Left lung (tissue), 10 donors: ENCODE measurements around the gene CDKN1C. TPM values are rescaled to one million over a fixed set of nuclear protein-coding genes. Genes with fewer than 3 reads are reported as not detected.

ENCODE experiments used
- ATAC-seq: fragments of 200-7000 bp; cut with Tn5 transposase; one replicate; pipeline ENCODE4 v1.9.1; 2020; ENCODE audit warnings: moderate library complexity
- DNase-seq, 4 donors: peaks; one replicate each; pipeline ENCODE4 v3.0.0-alpha.2; 2013 to 2020
- H3K27ac ChIP-seq, 2 donors: fragments of 200-600 bp; sonication (generic) in 1 of 2; one replicate each; pipeline versions ENCODE4 v1.5.0 to v1.8.0; 2020 to 2021
- H3K27me3 ChIP-seq, 2 donors: fragments of 200-600 bp; sonication (generic) in 1 of 2; one replicate each; pipeline versions ENCODE4 v1.5.0 to v1.8.0; 2020 to 2021
- H3K36me3 ChIP-seq, 2 donors: fragments of 200-600 bp; sonication (generic) in 1 of 2; one replicate each; pipeline versions ENCODE4 v1.5.0 to v1.8.0; 2020 to 2021
- H3K4me1 ChIP-seq, 2 donors: fragments of 200-600 bp; one replicate each; pipeline ENCODE4 v1.8.0; 2021
- H3K4me3 ChIP-seq, 2 donors: fragments of 200-600 bp; sonication (generic) in 1 of 2; one replicate each; pipeline versions ENCODE4 v1.5.0 to v1.8.0; 2020 to 2021; ENCODE audit warnings: mild to moderate bottlenecking in 1 of 2
- H3K9me3 ChIP-seq, 2 donors: fragments of 200-600 bp; sonication (generic) in 1 of 2; one replicate each; pipeline versions ENCODE4 v1.5.0 to v1.8.0; 2020 to 2021
- intact Hi-C, 2 donors: fragments of 100-400 bp; cut with DNase I; formaldehyde crosslinking; loops; one replicate each; pipeline versions ENCODE4 v1.11.2 to v1.14.2; 2022
- polyA plus RNA-seq, 6 donors: library from polyadenylated mRNA; unstranded; fragments of 120-200 nt; gene quantifications; one replicate each; pipeline ENCODE4 v1.2.1, GENCODE V29; 2013; ENCODE audit not compliant: insufficient read length in 6 of 6
- total RNA-seq, 2 donors: library from RNA; stranded (reverse); fragmentation: NEBNext Ultra II Directional; extraction: Animal tissue kit (Norgen Biotek cat#: 25700); gene quantifications; one replicate each; pipeline ENCODE4 v1.2.1, GENCODE V29; 2021
- TF ChIP-seq, protein P1 (sequence below), 2 donors: fragments of 200-600 bp; sonication (generic) in 1 of 2; IDR thresholded peaks; one replicate each; pipeline versions ENCODE4 v1.5.0 to v1.8.0; 2021; ENCODE audit warnings: antibody characterized with exemption in 2 of 2
- donor health status: DM: no; HTN: yes; CAD: no.
- donor health status: DM: no; HTN: no; CAD: no.

The CDKN1C gene
- total and polyA plus RNA-seq, 8 donors = 18.0 to 90.1 (median 67.6) TPM

DNA sequence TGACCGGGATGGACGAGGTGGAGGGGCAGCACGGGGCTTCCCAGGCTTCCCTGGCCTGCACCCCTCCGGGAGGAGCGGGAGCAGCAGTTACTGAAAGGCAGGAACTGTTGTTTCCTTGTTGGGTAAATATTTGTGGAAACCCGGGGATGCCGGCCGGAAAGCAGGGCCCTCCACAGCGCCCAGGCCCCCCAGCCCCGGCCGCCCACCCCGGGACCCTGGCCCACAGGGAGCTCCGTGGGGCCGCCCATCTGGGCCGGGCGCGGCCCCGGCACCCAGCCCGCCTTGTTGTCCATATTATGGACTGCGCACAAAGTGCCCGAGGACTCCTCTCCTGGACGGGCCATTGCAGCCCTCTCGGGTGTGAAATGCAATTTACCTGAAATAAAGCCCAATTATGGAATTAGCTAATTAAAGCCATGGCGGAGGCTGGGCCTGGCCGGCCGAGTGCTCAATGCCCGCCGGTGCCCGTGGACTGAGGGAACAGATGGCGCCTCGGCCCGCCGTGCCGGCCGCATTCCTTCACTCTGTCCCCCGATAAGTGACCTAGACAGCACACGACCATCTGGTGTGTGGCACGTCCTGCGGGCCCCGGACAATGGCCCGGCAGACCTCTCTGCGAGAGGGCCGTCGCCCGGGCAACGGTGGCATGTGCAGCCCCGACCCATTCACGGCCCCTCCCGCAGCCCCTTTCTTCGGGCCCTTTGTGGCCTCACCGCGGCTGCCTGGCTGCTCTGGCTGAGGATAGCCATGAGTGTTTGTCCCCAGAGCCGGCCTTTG, 35.4 kb downstream of the CDKN1C start:
- no peaks in the 10 kb centered on the region for H3K36me3 ChIP-seq
- no peak for DNase-seq
- no peak overlapping the region for H3K4me3 ChIP-seq
- intact Hi-C loops = no loop called here
- H3K9me3 ChIP-seq = no peaks in the 10 kb centered on the region
- H3K27me3 ChIP-seq = no peaks in the 10 kb centered on the region
- no peak overlapping the region for H3K27ac ChIP-seq
- no peaks in the 10 kb centered on the region for H3K4me1 ChIP-seq
- TF ChIP-seq, protein P1, sequence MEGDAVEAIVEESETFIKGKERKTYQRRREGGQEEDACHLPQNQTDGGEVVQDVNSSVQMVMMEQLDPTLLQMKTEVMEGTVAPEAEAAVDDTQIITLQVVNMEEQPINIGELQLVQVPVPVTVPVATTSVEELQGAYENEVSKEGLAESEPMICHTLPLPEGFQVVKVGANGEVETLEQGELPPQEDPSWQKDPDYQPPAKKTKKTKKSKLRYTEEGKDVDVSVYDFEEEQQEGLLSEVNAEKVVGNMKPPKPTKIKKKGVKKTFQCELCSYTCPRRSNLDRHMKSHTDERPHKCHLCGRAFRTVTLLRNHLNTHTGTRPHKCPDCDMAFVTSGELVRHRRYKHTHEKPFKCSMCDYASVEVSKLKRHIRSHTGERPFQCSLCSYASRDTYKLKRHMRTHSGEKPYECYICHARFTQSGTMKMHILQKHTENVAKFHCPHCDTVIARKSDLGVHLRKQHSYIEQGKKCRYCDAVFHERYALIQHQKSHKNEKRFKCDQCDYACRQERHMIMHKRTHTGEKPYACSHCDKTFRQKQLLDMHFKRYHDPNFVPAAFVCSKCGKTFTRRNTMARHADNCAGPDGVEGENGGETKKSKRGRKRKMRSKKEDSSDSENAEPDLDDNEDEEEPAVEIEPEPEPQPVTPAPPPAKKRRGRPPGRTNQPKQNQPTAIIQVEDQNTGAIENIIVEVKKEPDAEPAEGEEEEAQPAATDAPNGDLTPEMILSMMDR (IDR thresholded peaks at IDR 0.05) = no peak
- no peak for ATAC-seq

GRCh38 chr11:2848497-2848896, 37.1 kb downstream of the CDKN1C start:
- intact Hi-C loops = no loop called here
- no peak overlapping the region for H3K27ac ChIP-seq
- ATAC-seq (no peak), DNase-seq (no peak)
- no peak overlapping the region for H3K4me3 ChIP-seq
- no peaks in the 10 kb centered on the region for H3K4me1 ChIP-seq
- no peaks in the 10 kb centered on the region for H3K9me3 ChIP-seq
- no peaks in the 10 kb centered on the region for H3K27me3 ChIP-seq
- TF ChIP-seq, protein P1 (IDR thresholded peaks at IDR 0.05) = no peak
- no peaks in the 10 kb centered on the region for H3K36me3 ChIP-seq

- H3K27ac ChIP-seq = no peak overlapping the region
- intact Hi-C loops = no loop called here
- no peaks in the 10 kb centered on the region for H3K27me3 ChIP-seq
- ATAC-seq (no peak), DNase-seq (no peak)
- H3K36me3 ChIP-seq = no peaks in the 10 kb centered on the region
- H3K4me3 ChIP-seq = no peak overlapping the region
- no peaks in the 10 kb centered on the region for H3K4me1 ChIP-seq
- H3K9me3 ChIP-seq = no peaks in the 10 kb centered on the region
- TF ChIP-seq, protein P1 (IDR thresholded peaks at IDR 0.05) = no peak
These were observed 38.0 kb downstream of the CDKN1C start for GRCh38 chr11:2847561-2847960.

DNA sequence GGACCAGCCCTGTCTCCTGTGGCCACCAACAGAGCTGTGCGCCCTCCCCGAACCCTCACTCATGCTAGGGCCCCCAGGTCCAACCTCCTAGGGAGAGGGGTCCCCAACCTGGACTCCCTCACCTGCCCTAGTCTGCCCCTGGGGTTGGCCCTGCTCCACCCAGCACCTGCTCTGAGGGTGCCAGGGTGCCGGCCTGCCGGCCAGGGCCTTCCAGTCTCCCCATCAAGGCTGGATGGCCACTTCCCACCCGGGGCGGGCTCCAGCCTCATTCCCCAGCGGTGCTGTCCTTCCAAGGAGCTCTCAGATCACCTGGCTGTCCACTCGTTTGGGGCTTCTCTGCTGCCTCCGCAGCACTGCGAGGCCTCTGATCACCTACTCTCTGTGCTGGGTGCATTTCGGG, 39.1 kb downstream of the CDKN1C start:
- ATAC-seq (no peak), DNase-seq (no peak)
- TF ChIP-seq, protein P1 (IDR thresholded peaks at IDR 0.05) = no peak
- Histone ChIP-seq H3K27me3 (no peaks in the 10 kb centered on the region), H3K4me3 (no peak overlapping the region), H3K27ac (no peak overlapping the region), H3K36me3 (no peaks in the 10 kb centered on the region), H3K4me1 (no peaks in the 10 kb centered on the region), H3K9me3 (no peaks in the 10 kb centered on the region)
- intact Hi-C loops = no loop called here

DNA sequence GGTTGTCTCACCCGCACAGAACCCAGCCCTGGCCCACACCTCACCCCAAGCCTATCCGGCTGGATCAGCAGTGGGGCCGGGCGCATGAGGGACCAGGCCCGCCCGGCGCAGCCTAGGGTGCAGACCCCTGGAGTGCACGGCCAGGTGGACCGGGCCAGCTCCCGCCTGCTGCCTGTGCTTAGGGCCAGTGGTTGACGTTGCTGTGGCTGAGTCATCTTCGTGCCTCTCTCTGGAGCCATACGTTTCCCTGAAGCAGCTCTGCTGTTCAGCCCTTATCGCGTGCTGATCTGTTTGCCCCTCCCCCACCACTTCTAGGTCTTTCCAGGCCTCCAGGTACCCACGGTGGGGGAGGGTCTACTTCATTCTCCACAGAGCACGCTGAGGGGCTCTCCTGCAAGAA, 39.5 kb downstream of the CDKN1C start:
- TF ChIP-seq, protein P1 (IDR thresholded peaks at IDR 0.05) = no peak
- H3K36me3 ChIP-seq = no peaks in the 10 kb centered on the region
- ATAC-seq (no peak), DNase-seq (no peak)
- intact Hi-C loops = no loop called here
- no peak overlapping the region for H3K4me3 ChIP-seq
- H3K9me3 ChIP-seq = no peaks in the 10 kb centered on the region
- no peaks in the 10 kb centered on the region for H3K4me1 ChIP-seq
- H3K27me3 ChIP-seq = no peaks in the 10 kb centered on the region
- no peak overlapping the region for H3K27ac ChIP-seq
